Measurements from ENCODE around the gene LMF2.

The LMF2 gene

GRCh38 chr22:50483977-50484853 is 23.3 kb downstream of the LMF2 start:
- DNase-seq (ENCODE audit: low read depth in 1 of 2, low spot score in 1 of 2), result no peak

DNA sequence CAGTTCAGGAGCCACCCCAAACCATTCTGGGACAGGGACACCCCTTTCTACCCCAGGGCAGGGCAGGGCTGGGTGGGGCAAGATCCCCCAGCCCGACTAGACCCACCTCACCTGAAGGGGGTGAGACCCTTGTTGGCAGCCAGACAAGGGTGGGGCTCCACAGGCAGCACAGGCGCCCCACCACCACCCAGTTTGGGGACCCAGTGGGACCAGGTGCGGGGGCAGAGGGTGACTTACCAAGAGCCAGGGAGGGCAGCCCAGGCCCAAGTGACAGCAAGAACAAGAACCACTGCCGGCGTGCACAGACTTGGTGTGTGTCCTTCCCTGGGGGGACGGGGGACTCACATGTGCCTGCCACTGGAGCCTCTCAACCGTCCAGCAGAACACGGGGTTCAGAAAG is 23.9 kb downstream of the LMF2 start:
- DNase-seq (ENCODE audit: low read depth in 1 of 2, low spot score in 1 of 2), result no peak

- no peak for DNase-seq (ENCODE audit: low read depth in 1 of 2, low spot score in 1 of 2)
These were observed 24.4 kb downstream of the LMF2 start for GRCh38 chr22:50483106-50483505.

DNA sequence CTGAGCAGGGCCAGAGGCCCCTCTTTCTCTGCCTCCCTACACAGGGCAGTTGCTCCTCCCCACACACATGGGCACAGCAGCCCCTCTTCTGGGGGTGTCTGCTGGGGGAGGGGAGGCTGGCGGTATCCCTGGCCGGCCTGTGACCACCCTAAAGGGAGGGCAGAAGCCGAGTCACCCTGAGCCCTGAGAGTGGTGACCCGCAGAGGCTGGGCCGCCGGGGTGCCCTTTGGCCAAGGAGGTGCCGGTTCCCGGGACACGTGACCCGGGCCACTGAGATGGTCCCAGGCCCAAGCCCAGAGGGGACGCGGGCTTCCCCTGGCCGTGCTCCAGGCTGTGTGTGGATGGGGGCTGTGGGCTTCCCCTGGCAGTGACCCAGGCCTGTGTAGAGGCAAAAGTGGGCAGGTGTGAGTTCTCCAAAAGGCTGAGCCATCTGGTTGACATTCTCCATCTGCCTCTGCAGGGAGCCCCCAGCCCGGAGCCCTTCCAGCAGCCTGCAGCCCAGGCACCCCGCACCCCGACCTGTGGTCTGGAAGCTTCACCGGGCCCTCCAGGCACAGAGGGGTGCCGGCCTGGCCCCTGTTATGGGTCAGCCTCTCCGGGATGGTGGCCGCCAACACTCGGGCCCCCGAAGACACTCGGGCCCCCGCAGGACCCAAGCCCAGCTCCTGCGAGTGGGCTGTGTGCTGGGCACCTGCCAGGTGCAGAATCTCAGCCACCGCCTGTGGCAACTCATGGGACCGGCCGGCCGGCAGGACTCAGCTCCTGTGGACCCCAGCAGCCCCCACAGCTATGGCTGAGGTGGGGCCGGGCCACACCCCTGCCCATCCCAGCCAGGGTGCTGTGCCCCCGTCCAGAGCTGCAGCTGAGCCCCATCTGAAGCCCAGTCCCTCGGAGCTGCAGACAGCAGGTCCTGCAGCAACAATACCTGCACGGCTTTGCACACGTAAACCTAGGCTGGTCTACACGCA is 25.1 kb downstream of the LMF2 start:
- no peak for DNase-seq (ENCODE audit: low read depth in 1 of 2, low spot score in 1 of 2)

GRCh38 chr22:50481440-50482106 is 25.9 kb downstream of the LMF2 start, which contains the start of gene ADM2:
TSS of gene ADM2 (plus strand) at chr22:50481543. CDS start at chr22:50481848, 305 bp downstream.
- peak in 1 of 2 donors; percentile 30 for DNase-seq (ENCODE audit: low read depth in 1 of 2, low spot score in 1 of 2)

DNA sequence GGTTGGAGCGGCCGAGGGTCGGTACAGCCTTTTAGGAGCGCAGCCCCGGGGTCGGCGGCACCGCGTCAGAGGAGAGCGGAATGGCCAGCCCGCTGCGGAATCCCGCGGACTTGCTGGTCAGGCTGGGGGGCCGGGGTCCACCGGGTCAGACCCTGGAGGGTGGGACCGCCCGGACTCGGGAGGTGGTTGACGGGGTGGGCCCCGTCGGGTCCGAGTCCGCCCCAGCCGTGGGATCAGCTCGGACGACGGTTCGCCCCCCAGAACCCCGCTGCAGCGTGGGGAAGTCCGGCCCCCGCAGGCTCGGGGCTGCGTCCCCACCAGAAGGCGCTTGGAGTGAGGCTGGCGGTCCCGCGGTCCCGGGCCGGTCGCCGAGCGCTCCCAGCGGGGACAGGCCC is 26.5 kb downstream of the LMF2 start:
- no peak for DNase-seq (ENCODE audit: low read depth in 1 of 2, low spot score in 1 of 2)

DNA sequence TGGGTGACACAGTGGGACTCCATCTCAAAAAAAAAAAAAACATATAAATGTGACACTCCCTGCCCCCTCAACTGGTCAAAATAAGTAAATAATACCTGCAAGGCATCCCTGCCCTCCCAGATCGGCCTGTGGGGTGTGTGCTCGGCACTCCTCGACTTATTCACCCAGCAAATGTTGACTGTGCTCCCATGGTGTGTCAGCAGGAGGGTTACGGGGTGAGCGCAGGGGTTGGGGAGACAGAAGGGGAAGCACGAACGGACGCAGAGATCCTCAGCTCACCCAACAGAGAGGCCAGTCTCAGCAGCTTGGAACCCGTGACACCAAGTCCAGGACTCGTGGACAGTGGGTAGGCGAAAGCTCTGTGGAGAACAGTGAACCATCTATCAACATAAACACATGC is 27.8 kb downstream of the LMF2 start:
- DNase-seq (ENCODE audit: low read depth in 1 of 2, low spot score in 1 of 2), result no peak

DNA sequence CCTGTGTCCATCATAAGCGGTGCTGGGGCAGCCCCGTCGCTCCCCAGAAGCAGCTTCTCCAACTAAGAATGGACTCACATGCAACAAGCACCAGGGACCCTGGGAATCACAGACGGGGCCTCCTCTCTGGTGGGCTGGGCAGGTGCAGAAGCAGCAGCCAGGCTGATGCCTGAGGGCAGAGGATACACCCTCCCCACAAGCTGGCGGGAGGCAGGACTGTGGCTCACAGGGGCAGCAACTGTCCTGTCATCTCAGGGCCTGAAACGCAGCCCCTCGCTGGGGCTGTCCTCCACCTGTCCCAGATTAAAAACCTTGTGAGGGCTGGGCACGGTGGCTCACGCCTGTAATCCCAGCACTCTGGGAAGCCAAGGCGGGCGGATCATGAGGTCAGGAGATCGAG is 29.6 kb downstream of the LMF2 start:
- no peak for DNase-seq (ENCODE audit: low read depth in 1 of 2, low spot score in 1 of 2)

- no peak for DNase-seq (ENCODE audit: low read depth in 1 of 2, low spot score in 1 of 2)
These were observed 30.6 kb downstream of the LMF2 start for GRCh38 chr22:50476868-50477267.

GRCh38 chr22:50475652-50476002 is 31.9 kb downstream of the LMF2 start:
- DNase-seq (ENCODE audit: low read depth in 1 of 2, low spot score in 1 of 2), result no peak

DNA sequence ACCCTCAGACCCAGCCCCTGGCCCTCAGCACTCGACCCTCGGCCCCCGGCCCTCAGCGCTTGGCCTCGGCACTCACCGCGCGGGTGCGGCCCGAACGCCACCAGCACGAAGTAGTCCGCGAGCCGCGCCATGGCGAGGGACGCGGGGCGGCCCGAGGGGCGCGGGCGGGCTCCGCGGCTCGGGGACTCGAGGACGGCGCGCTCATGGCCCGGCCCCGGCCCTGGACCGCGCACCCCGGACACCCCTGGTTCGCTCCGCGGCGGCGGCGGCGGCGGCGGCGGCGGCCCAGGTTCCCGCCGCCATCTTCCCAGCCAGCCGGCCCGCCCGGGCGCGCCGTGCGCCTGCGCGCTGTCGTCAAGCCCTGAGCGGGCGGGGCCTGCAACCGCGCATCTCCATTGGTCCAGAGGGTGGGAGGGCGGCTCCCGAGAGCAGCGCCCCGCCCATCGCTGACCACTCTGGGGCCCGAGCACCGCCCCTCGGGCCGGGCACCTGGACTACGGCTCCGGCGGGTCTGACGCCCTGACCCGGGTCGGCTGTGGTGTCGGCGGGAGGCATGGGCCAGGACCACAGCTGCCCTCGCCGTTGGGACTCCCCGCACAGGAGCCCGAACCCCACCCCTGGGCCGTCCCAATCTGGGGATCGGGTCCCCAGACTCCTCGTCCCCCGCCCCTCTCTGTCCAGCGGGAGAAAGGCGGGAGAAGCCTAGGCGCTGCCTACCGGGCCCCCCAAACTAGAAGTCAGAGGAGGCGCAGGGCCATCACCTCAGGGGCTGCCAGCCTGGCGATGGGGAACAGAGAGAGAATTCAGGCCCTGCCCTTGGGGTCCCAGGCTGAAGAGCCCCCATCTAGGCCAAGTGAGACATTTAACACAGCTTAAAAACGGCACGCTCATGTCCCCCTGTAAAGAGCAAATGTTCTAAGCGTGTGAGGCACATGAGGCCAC is 32.5 kb downstream of the LMF2 start, which contains the start of gene SBF1:
Gene SBF1 (minus strand): TSS at position 326 of the 942 bp plus-strand sequence. CDS start 195 bp downstream, at position 131.
- peak; percentile 76 to 79 for DNase-seq (ENCODE audit: low read depth in 1 of 2, low spot score in 1 of 2)

GRCh38 chr22:50473855-50474671 is 33.4 kb downstream of the LMF2 start:
- no peak for DNase-seq (ENCODE audit: low read depth in 1 of 2, low spot score in 1 of 2)

GRCh38 chr22:50473088-50473487 is 34.4 kb downstream of the LMF2 start:
- peak in 1 of 2 donors; percentile 32 for DNase-seq (ENCODE audit: low read depth in 1 of 2, low spot score in 1 of 2)

DNA sequence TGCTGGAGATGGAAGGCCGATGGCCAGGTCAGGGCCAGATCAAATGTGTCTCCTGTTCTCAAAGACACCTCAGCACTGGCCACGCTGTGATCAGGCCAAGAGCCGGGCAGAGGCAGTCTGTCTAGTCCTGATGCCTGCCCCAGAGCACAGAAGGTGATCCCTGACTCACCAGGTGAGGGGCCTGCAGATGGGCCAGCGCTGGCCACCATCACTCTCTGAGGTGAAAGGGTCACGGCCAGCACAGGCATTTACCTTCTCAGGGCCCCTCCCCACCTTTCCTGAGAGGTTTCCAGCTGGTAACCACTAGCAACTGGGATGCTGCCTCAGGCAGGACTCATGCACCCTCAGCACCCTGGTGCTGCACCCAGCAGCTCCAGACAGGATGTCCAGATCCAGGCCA is 35.5 kb downstream of the LMF2 start:
- DNase-seq (ENCODE audit: low read depth in 1 of 2, low spot score in 1 of 2), result no peak

- no peak for DNase-seq (ENCODE audit: low read depth in 1 of 2, low spot score in 1 of 2)
These were observed 36.2 kb downstream of the LMF2 start for GRCh38 chr22:50471197-50471847.

GRCh38 chr22:50470491-50470890 is 37.0 kb downstream of the LMF2 start:
- no peak for DNase-seq (ENCODE audit: low read depth in 1 of 2, low spot score in 1 of 2)

GRCh38 chr22:50469377-50470305 is 37.9 kb downstream of the LMF2 start:
- peak; percentile 70 to 88 for DNase-seq (ENCODE audit: low read depth in 1 of 2, low spot score in 1 of 2)

- no peak for DNase-seq (ENCODE audit: low read depth in 1 of 2, low spot score in 1 of 2)
These were observed 38.9 kb downstream of the LMF2 start for GRCh38 chr22:50468626-50469025.
